Astrocyte (in vitro differentiated cells and primary cell): ENCODE results near the gene INPP5K. TPM values are rescaled to one million over a fixed set of nuclear protein-coding genes. Genes with fewer than 3 reads are reported as not detected.

Experiments
- total RNA-seq: library from RNA; stranded (reverse); gene quantifications from 2 replicates; pipeline ENCODE4 v1.2.1, GENCODE V29; 2021

Gene INPP5K
- total RNA-seq, 1 donor from 2014 or later: 26.7 TPM

Other genes starting within 250 kb of the INPP5K start
- gene BHLHA9, start 246.2 kb downstream of the INPP5K start, total RNA-seq: not detected in 2 replicates
- gene TRARG1, start 236.9 kb downstream of the INPP5K start, total RNA-seq: not detected in 2 replicates
- gene YWHAE, start 116.4 kb downstream of the INPP5K start, total RNA-seq: 756 and 771 TPM in 2 replicates
- gene CRK, start 60.4 kb downstream of the INPP5K start, total RNA-seq: 81.1 and 83.5 TPM in 2 replicates
- 132 and 134 TPM in 2 replicates for gene MYO1C, start 23.9 kb downstream of the INPP5K start, total RNA-seq
- gene PITPNA, start 46.2 kb upstream of the INPP5K start, total RNA-seq: 69.1 and 79.3 TPM in 2 replicates
- gene SLC43A2, start 112.2 kb upstream of the INPP5K start, total RNA-seq: 17.9 and 18.0 TPM in 2 replicates
- 2.9 and 3.9 TPM in 2 replicates for gene SCARF1, start 129.1 kb upstream of the INPP5K start, total RNA-seq
- gene RILP, start 133.3 kb upstream of the INPP5K start, total RNA-seq: 7.5 and 7.8 TPM in 2 replicates
- gene PRPF8, start 168.3 kb upstream of the INPP5K start, total RNA-seq: 202 TPM in 2 replicates
- gene TLCD2, start 193.8 kb upstream of the INPP5K start, total RNA-seq: 5.9 and 6.0 TPM in 2 replicates
- gene WDR81, start 208.1 kb upstream of the INPP5K start, total RNA-seq: 12.3 and 13.9 TPM in 2 replicates
- 0.11 and 0.29 TPM in 2 replicates for gene SERPINF2, start 226.3 kb upstream of the INPP5K start, total RNA-seq
- gene SERPINF1, start 245.4 kb upstream of the INPP5K start, total RNA-seq: 26.6 and 43.8 TPM in 2 replicates